Amygdala (tissue), 56 donors: ENCODE data around the gene CDH5.

Experiments used
- DNase-seq, 56 donors: peaks; one replicate each; lab custom pipeline; 2025; lab: John Stamatoyannopoulos, UW

The CDH5 gene

DNA sequence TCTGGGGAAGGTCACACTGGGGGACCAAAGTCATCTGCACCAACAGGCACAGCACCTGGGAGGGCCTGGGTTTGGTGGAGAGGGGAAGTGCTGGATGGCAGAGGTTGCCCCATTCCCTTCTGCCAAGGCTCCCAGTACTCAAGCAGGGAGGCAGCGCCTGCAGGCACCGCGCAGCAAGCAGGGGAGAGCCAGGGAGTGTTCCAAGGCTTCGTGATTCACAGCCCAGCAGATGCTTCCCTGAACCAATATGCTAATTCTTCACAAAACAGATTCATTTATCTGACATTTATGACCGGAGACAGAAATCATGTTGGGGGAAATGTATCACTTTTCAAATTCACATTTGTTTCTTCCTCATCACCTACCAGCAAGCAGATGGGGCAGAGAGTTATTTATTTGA is 13.4 kb upstream of the CDH5 start:
- no peak for DNase-seq

DNA sequence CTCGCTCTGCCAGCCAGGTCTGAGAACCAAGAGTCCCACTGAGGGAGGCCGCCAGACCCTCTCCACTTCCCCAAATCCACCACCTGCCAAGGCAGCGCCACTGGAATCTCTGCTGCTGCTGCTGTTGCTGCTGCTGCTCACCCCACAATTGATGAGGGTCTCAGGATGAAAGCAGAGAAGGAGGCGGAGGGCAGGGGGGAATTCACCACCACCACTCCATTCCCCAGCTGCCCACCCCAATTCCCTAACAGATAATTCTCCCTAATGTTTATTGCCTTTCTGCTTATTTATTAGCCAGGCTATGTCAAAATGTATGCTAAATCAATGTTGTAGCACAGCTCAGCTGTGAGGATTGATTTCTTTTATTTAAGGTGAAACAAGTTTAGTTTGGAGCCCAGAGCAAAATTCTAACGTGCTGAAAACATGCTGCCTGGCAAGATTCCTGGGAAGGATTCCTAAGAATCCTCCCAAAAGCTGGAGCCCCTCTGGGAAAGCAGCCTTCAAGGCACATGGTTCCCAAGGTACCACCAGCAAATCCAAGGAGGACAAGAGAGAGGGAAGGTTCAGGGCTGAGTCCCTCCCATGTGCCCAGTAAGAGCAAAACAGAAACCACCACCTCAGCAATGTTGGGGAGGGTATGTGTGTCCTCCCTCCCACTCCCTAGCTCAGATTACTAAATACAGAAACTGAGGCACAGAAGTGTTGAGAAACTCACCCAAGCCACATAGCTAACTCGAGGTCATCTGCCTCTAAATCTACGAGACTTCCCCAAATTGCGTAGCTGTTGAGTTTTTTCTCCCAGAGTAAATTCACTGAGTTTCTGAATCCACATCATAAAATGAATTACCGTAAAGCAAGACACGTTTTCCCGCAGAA is 12.2 kb upstream of the CDH5 start:
- no peak for DNase-seq

DNA sequence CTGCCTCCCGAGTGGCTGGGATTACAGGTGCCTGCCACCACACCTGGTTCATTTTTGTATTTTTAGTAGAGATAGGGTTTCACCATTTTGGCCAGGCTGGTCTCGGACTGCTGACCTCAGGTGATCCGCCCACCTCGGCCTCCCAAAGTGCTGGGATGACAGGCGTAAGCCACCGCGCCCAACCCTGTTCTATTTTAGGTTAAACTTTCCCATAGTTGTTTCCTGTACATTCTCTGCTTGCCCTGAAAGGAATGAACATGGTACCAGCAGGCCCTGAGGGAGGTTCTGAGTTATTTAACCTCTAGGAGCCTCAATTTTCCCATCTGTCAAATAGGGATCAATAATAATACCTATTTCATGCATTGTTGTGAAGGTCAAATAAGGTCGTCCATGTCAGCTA is 11.0 kb upstream of the CDH5 start:
- DNase-seq = no peak

DNA sequence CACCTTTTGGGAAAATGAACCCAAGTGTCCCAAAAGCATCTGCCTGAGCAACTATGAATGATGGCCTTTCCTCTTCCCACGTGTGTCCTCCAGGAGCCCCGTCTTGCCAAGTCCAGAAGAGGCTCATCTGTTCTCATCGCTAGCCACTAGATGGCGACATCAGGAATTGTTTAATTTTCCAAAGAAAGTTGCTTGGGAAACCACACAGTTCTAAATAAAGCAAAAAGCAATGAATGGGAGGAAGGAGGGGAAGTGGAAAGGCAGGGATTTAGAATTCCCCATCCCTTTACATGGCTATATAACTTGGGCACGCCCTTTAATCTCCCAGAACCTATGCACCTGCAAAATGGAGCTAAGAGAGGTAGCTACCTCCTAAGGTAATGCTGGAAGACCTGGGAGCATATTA is 9.0 kb upstream of the CDH5 start:
- DNase-seq = peak in 20 of 56 donors; percentile 3 to 61 (median 16)

DNA sequence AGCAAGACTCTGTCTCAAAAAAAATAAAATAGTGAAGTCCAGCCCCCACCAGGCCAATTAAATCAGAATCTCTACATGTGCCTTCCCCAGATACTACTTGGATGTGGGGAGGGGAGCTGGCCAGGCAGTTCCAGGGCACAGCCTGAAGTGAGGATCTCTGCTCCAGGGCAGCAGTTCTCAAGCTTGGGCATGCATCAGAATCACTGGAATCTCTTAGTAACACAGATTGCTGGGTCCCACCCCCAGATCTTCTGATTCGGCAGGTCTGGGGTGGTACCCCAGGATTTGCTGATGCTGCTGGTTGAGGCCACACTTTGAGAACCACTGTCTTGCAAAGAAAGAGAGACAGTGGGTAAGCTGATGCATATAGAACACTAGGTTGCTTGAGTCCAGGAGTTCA is 8.3 kb upstream of the CDH5 start:
- DNase-seq = no peak

DNA sequence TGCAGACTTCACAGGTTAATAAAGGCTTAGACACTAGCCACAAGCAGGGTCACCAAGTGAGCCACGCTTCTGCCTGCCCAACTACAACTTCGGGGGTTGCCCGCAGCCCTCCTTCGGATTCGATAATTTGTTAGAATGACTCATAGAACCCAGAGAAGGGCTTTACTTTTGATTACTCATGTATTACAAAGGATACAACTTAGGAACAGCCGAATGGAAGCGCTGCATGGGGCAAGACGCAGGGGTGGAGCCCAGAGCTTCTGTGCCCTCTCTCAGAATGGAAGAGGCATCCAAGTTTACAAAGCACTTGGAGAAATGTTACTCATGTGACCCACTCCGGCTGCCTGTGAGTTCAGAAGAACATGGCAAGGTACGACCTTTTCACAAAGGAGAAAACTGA is 7.5 kb upstream of the CDH5 start:
- DNase-seq = no peak

DNA sequence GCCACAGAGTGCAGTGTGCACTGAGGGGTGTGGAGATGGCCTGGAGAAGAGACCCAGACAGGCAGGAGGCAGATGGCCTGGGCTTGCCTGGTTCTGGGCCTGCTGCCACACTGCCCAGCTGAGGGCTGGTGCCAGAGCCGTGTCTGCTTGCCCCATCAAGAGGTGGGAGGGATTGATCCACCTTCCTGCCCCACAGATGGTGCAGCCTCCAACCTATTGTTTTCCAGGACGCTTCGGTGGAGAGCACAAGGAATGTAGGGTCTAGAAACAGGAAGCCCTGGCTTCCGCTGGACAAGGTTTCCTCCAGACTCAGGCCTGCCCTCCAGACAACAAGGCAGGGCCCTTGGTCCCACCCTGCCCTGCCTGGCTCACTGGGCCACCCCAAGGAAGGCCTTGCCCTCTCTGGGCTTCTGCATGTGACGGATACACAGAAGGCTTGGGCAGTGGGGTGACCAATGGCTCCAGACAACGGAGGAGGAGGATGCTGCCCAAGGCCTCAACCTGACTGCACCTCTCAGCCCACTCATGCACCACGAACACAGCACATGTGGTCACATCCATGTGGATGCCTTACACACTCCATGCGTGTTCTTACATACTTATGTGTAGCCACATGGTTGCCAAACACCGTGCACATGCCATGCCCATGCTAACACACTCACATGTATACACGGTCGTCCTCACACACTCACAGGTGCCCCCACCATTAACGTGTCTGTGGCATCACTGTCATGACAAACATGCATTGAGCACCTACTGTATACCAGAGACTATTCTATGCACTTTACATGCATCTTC is 6.5 kb upstream of the CDH5 start:
- DNase-seq = no peak

DNA sequence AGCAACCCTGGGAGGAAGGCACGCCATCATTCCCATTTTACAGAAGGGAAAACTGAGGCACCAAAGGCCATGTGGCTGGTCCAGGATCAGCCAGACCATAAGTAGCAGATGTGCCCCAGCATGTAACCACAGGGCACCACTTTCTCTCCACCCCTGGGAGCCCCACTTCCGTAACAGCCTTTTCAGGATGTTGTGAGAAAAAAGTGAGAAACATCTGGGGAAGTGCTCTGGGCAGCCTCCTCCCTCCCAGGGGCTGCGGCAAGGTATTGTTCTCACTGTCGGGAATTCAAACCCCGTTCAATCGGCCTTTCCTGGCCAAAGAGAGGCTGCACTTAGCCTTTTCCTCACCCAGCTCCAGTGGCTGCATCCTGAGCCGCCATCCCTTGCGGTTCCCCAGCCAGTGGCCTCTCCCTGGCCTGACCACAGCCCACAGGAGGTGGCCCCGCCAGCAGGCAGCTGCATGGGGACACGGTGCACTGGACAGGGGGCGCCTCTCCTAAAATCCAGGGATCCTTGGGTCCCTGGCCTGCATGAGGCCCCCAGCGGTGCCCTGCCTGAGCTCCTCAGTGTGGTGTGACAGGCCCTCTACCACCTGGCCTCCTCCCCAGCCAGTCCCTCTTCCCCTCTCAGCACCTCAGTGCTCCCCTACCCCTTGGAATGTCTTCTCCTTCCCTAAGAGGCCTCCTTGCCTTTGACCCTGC is 5.7 kb upstream of the CDH5 start:
- DNase-seq = no peak

DNA sequence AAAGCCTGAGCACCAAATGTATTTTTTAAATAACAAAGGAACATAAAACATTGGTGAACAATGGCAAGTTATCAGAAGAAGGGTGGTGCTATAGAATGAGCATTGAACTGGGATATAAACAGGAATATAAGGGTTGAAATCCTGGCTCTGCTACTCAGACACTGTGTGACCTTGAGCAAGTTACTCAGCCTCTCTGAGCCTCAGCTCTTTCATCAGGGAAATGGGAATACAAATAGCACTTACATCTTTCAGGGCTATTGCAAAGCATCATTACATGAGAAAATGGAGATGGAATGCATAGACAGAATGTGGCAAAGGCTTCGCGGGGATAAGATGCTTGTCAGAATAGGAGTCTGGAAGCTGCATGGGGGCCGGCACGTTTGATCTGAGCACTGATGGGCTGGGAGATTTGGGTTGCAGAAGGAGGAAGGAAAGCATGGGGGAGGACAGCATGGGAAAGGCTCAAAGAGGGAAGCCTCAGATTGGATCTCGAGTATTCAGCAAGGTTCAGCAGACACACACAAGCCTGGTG is 4.8 kb upstream of the CDH5 start:
- DNase-seq = no peak

DNA sequence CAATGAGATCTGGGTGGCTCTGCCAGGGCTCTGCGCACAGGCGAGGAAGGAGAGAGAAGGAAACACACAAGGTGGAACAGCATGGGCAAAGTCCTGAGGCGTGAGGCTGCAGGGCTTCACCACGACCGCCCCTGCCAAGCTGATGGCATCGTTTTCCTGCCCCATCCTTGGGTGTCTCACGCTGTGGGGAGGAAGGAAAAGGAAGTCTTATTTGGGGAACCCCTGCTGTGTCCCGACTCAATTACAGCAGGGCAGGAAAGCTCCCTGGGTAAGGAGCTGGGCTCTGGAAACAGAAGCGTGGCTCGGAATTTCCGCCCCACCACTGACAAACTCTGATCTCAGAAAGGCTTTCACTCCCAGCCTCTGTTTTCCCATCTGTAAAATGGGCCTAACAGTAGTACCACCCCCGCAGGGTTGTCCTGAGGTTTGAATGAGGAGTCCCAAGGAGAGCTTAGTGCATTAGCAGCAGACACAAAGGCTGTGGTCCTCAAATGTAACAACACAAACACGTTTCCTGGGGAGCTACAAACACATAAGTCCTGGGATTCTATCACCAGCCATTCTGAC is 3.2 kb upstream of the CDH5 start:
- DNase-seq = no peak

DNA sequence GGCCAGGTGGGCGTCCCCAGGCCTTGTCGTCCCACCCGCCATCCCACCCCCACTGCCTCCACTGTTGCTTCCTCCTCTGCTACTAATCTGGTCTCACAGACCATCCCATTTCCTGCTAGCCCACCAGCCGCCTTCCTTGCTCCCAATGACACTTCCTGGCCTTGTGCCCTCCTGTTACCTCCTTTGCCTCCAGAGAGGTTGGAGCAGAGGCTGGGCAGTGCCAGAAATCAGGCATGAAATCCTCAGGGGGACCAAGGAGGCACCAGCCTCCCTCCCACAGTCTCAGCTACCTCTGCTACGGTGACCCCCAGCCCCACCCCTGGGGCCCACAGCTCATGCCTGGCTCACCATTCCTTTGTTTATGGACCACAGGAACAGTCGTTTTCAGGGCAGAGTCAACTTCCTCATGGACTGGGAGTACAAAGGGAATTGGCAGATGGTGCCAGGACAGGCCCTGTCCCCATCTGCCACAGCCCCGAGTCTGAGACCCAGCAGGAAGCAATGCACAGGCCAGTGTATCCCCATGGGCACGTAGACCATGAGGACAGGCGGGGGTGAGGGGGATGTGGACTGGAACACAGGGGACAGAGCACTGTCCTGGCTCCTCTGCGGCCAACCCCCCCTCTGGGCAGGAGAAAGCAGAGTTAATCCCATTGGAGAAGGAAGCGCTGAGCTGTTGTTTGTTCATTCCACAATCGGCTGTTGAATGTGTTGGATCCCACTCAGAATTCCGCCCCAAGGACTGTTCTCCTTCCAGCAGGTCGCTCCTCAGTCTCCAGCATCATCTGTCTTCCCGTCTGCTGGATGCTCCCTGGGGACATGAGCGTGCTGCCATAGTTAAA is 2.2 kb upstream of the CDH5 start:
- no peak for DNase-seq

DNA sequence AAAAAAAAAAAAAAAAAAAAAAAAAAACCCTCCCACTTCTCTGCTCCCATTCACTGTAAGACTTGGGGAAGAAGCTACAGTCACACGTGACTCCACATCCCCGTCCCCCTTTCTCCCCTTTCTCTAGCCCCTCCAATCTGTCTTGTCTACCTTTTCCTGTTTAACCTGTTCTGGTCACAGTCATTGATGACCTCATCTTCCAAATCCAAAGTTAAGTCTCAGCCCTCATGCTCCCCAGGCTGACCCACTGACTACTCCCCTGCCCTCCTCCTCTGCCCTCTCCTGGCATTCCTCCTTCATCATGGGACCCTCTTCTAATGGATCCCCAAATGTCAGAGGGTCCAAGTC is 1.6 kb upstream of the CDH5 start:
- no peak for DNase-seq

DNA sequence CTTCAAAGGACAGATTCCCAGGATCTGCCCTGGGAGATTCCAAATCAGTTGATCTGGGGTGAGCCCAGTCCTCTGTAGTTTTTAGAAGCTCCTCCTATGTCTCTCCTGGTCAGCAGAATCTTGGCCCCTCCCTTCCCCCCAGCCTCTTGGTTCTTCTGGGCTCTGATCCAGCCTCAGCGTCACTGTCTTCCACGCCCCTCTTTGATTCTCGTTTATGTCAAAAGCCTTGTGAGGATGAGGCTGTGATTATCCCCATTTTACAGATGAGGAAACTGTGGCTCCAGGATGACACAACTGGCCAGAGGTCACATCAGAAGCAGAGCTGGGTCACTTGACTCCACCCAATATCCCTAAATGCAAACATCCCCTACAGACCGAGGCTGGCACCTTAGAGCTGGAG is 840 bp upstream of the CDH5 start:
- no peak for DNase-seq

DNA sequence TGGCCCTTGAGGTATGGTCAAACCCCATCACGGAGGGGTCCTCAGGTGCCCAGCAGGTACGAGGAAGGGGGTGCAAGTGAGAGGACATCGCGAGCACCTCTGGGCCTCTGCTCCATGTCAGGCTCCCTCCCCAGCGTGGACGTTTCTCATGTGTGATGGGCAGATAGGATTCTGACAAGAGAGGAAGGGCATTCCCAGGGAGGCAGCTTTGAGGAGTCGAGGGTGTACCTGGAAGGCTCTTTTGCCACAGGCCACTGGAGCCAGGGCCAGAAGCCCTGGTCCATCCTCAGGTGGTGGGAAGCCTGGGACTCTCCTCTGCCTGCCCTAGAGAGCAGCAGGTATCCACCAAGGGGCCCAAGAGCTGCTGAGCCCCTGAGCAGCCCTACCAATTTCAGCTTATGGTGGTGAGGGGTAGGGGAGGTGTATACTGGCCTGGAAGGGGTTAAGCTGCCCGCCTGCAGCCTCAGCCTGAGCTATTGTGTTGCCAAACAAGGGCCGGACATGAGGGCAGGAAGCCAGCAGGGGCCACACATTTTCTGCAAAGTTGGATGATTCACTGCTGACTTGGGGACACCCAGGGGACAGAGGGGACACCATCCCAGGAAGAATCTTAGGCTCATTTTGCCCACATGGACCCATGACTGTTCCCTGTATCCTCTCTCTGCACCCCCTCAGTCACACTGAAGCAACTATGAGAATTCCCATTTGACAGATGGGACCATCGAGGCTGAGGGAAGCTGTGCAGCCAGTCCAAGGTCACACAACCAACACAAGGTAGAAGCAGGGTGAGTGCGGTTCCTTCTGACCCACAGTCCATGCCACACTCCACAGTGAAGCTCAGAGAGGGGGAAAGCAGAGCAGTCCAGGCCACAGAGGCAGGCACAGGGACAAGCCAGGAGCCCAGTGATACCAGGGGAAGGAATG is 1.7 kb downstream of the CDH5 start:
- DNase-seq = no peak

DNA sequence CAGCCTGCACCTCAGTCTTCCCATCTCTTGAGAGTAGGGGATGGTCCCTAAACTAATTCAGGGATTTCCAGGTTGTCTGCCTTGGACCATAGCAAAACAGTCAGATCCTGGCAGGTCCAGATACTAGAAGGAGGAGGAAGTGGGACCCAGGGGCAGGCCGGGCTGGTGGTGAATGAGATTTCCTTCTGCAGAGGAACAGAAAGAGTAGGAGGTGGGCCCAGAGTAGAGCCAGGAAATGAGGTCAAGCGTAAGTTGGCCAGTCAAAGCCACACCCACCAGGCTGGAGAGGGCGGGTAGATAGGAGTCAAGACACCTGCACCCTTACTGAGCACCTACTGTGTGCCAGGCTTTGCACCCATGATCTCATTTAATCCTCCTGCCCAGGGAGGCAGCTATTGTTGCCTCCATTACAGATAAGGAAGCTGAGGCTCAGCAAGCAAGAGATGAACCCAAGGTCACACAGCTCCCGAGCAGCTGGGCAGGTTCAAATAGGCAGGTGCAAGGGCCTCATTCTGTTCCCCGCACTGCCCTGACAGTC is 2.6 kb downstream of the CDH5 start:
- DNase-seq = no peak

DNA sequence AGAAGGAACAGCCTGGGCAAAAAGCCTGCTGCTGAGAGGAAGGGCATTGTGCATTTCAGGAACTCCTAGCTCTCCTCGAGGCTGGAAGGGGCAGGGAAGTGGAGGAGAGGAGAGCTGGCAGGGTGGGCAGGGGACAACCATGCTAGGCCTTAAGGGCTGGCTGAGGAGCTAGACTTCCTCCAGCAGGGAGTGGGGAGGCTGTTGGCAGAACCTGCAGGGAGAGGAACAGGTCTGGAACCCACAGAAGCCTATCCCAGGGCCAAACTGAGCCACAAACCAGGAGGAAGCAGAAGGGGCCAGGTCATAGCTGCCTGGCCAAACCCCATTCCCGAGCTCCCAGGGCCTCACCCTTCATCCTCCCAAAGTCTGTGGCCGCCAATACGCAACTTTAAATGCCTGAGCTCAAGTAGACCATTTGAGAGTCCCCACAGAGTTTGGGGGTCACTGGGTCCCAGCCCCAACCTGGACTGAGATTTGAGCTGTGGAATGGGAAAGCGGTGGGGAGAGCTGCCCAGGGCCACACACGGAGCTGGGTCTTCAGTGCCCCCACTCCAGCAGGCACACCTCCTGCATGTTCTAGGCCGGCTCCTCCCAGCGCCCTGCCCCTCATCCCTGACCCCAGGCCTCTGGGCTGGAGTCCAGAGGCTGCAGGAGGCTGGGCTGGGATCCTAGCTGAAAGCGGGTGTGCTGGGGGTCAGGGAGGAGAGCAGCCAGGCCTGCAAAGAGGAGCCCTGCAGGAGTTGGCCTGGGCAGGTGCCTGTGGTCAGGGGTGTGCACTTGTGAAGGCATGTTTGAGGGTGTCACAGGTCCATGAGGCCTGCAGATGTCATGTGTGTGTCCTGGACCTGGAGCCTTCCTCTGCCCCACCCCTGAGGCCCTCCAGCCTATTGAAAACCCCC is 4.5 kb downstream of the CDH5 start:
- DNase-seq = no peak

DNA sequence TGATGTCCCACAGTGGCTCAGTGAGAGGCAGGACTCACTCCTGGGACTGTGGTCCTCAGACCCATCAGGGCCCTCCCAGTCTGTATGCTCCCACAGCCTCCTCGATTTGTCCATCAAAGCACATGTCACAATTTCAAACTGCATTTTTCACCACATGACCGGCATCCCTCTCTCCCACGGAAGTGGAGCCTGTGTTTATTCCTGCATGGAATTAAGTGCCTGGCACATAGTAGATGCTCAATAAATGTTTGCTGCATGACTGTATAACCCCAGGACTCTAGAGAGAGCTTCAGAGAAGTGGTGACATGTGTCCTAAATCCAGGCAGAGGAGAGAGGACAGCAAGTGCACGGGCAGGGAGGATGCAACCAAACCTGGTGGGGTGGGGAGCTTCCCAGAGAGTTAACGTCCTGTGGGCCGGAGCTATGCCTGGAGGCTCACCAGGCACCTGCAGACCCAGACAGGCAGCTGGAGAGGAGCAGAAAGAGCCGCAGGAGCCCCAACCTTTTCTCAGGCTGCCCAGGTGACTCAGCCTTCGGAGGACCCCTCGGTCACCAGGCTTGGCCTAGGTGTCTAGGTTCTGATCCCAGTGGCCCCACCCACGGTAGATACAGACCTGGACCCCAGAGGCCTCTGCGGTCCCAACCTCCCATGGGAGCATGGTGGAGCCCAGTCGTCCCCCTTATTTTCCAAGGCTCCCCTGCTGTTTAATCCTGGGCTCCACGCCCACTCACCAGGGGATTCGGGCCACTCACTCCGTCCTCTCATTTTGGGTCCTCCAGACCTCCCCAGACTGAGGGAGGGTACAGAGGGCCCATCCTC is 5.8 kb downstream of the CDH5 start:
- no peak for DNase-seq
